AG04450 (cell line): ENCODE data around the gene DHX58. TPM values are rescaled to one million over a fixed set of nuclear protein-coding genes. Genes with fewer than 3 reads are reported as not detected.
A peak's percentile ranks its signal among the peaks of the same experiment; 100 is the strongest.

Source experiments
- CTCF ChIA-PET: fragments of 300-600, 350-600 bp; formaldehyde crosslinking; extraction: SDS; loops from one replicate; lab custom pipeline; 2022; ENCODE audit warnings: antibody characterized with exemption, inconsistent platforms; lab: Charles Lee
- POLR2A ChIA-PET: fragments of 350-600 bp; formaldehyde crosslinking; extraction: SDS; loops from one replicate; lab custom pipeline; 2021; ENCODE audit warnings: antibody characterized with exemption, inconsistent platforms; lab: Yijun Ruan, JAX
- DNase-seq: peaks from one replicate; pipeline ENCODE4 v3.0.0-alpha.2; 2011; ENCODE audit warnings: low read depth, low spot score
- H3K27ac ChIP-seq: one replicate; pipeline ENCODE4 v1.5.1; 2012; ENCODE audit warnings: low read depth, low read length, control low read depth
- H3K27me3 ChIP-seq: one replicate; pipeline ENCODE4 v1.6.0; 2012; ENCODE audit warnings: low read length; ENCODE audit not compliant: control insufficient read depth, insufficient read depth
- H3K4me3 ChIP-seq: 2 replicates; pipeline ENCODE4 v1.5.1; 2011; ENCODE audit warnings: mild to moderate bottlenecking, low read depth, low read length, control low read depth
- H3K9me3 ChIP-seq: 2 replicates; pipeline ENCODE4 v1.5.1; 2012; ENCODE audit warnings: low read length; ENCODE audit not compliant: control insufficient read depth, insufficient read depth
- polyA plus RNA-seq: library from polyadenylated mRNA; depleted of rRNA; stranded (reverse); fragments of >200 nt; gene quantifications from 2 replicates; pipeline ENCODE4 v1.2.3, GENCODE V29; 2011
- TF ChIP-seq, protein P1 (sequence below): IDR thresholded peaks from 2 replicates; pipeline ENCODE4 v1.5.1; 2011; ENCODE audit warnings: low read depth, low read length, control low read depth, inconsistent platforms

The DHX58 gene
- polyA plus RNA-seq, 1 experiment: 2.0 TPM

DNA sequence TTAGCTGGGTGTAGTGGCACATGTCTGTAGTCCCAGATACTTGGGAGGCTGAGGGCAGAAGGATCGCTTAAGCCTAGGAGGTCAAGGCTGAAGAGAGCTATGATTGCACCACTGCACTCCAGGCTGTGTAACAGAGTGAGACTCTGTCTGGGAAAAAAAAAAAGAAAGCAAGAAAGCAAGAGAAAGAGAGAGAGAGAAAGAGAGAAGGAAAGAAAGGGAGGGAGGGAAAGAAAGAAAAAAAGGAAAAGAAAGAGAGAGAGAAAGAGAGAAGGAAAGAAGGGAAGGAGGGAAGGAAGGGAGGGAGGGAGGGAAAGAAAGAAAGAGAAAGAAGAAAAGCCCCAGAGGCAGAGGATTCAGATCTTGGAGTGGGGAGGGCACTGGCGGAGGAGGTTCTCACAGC, 6.5 kb downstream of the DHX58 start:
- H3K9me3 ChIP-seq: no peaks in the 10 kb centered on the region; the same call in 1 of the 2 replicates
- TF ChIP-seq, protein P1, sequence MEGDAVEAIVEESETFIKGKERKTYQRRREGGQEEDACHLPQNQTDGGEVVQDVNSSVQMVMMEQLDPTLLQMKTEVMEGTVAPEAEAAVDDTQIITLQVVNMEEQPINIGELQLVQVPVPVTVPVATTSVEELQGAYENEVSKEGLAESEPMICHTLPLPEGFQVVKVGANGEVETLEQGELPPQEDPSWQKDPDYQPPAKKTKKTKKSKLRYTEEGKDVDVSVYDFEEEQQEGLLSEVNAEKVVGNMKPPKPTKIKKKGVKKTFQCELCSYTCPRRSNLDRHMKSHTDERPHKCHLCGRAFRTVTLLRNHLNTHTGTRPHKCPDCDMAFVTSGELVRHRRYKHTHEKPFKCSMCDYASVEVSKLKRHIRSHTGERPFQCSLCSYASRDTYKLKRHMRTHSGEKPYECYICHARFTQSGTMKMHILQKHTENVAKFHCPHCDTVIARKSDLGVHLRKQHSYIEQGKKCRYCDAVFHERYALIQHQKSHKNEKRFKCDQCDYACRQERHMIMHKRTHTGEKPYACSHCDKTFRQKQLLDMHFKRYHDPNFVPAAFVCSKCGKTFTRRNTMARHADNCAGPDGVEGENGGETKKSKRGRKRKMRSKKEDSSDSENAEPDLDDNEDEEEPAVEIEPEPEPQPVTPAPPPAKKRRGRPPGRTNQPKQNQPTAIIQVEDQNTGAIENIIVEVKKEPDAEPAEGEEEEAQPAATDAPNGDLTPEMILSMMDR: no peak
- ChIA-PET CTCF (no interaction called here), POLR2A (no interaction called here)
- DNase-seq: no peak
- no peak overlapping the region for H3K27ac ChIP-seq
- H3K27me3 ChIP-seq: peaks cover 8% of the 10 kb centered on the region
- H3K4me3 ChIP-seq: no peak overlapping the region

DNA sequence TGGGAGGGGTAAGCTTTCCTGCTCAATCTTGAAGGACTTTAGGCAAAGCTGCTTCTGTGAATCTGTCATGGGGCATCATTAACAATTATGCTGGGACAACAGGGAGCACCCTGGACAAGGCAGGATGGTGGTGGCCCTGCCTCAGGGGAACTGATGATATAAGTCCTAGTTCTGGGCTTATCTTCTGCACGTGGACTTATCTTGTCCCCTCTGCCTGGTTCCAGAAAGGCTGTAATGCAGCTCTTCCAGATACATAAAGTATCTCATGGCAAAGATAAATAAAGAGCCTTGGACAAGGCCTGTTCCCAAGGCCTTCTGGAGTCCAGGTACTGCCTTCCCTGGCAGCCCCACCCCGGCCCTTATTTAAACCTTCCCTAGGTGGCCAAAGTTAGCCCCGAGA, 8.2 kb downstream of the DHX58 start:
- TF ChIP-seq, protein P1: no peak
- CTCF ChIA-PET: no interaction called here
- no peak for DNase-seq
- Histone ChIP-seq H3K27me3 (peaks cover 10% of the 10 kb centered on the region), H3K4me3 (no peak overlapping the region), H3K9me3 (no peaks in the 10 kb centered on the region; the same call in 1 of the 2 replicates), H3K27ac (no peak overlapping the region)
- POLR2A ChIA-PET: no interaction called here

DNA sequence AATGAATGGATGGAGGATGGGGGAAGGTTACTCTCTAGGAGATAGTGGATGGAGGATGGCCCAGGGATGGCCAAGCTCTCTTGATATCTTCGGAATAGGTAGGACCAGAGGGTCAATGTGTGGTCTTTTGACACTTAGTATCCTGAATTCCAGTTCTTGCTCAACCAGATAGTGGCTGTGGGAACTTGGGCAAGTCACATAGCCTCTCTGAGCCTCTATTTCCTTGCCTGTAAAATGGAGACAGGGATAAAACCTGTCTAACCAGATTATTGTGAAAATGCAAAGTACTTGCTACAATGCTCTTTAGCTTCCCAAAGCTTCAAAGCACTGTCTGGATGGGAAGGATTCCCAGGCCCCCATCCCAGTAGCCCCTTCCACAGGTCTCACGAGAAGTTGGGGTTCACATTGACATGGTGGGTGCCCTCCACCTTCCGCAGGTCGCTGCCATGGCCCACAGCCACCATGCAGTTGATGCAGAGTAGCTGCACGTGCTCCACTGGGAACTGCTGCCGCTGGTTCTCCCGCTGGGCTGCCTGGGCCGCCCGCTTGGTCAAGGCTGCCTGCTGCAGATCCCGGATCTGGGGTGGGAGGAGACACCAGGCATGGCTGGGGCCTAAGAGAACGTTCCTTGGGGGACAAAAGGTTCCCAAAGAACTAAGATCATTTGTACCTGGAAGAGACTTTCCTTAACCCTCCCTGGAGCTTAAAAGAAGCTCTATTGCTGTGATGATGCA, 9.1 kb downstream of the DHX58 start:
- Histone ChIP-seq H3K27me3 (peaks cover 18% of the 10 kb centered on the region), H3K27ac (no peak overlapping the region), H3K4me3 (no peak overlapping the region), H3K9me3 (no peaks in the 10 kb centered on the region; the same call in 1 of the 2 replicates)
- DNase-seq: no peak
- POLR2A ChIA-PET: no interaction called here
- TF ChIP-seq, protein P1: no peak
- CTCF ChIA-PET: interaction anchor here (0.6 to 1.0 kb wide), 2 partner anchors 76 to 140 kb away, joined by 3 read pairs; no protein-coding TSS in a partner anchor

DNA sequence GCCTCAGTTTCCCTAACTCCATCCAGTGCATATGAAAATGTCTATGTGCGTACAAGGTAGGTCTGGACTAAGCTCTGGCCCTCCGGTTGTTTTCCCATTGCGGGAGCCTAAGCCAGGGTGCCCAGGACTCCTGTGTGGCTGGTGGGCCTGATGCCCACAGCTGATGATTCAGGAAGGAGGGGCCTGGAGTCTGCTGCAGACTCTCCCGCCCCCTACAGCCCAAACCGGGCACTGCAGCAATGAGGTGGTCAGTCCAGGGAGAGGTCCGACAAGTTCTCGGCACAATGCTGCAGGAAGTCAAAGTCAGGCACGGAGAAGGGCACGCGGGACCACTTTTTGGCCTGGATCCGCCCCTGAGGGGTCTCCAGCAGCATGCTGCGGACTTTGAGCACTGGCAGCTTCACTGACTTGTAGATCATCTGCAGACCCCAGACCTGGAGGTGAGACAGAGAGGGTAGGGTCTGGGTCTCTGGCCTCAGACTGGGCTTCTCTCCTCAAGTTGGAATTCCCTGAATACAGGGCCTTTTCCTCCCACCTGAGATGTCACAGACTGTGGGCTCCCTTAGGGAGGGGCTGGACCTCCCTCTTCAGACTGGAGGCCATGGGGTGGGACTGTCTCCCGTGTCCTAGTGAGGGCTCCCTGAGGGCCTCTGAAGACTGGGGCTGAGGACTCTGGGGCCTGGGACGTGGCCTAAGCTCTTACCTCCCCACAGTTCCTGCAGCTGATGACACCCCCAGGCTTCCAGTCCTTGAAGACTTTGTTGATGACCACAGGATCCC, 10.8 kb downstream of the DHX58 start:
- Histone ChIP-seq H3K4me3 (no peak overlapping the region), H3K9me3 (no peaks in the 10 kb centered on the region), H3K27ac (no peak overlapping the region), H3K27me3 (peaks cover 34% of the 10 kb centered on the region)
- DNase-seq: peak; percentile 13
- CTCF ChIA-PET: interaction anchor here (0.5 to 2.1 kb wide), 19 partner anchors 9 to 171 kb away, joined by 3 to 11 read pairs (median 5); partner anchors contain the start of genes DHX58, DNAJC7, NKIRAS2 and ODAD4
- POLR2A ChIA-PET: interaction anchor here (0.5 kb wide), 1 partner anchor 24 kb away, joined by 4 read pairs; no protein-coding TSS in a partner anchor
- TF ChIP-seq, protein P1: peak; percentile 80
